GM21381 (cell line): Measurements from ENCODE around the gene RASGRF2.

Source experiments
- ATAC-seq: cut with Tn5 transposase; IDR thresholded peaks from one replicate; pipeline ENCODE4 v1.9.1; 2021; ENCODE audit warnings: mild to moderate bottlenecking, moderate library complexity; ENCODE audit not compliant: unreplicated experiment

Gene RASGRF2

GRCh38 chr5:81166430-81166829 lies 206.3 kb downstream of the RASGRF2 start:
- no peak for ATAC-seq

GRCh38 chr5:81167078-81167477 lies 206.9 kb downstream of the RASGRF2 start:
- no peak for ATAC-seq

GRCh38 chr5:81167544-81167943 lies 207.4 kb downstream of the RASGRF2 start:
- no peak for ATAC-seq

- no peak for ATAC-seq
Observed at GRCh38 chr5:81169924-81170323, 209.8 kb downstream of the RASGRF2 start.

GRCh38 chr5:81171769-81172168 lies 211.6 kb downstream of the RASGRF2 start:
- no peak for ATAC-seq

GRCh38 chr5:81172710-81173109 lies 212.5 kb downstream of the RASGRF2 start:
- ATAC-seq, result no peak

- no peak for ATAC-seq
Observed at GRCh38 chr5:81177061-81177460, 216.9 kb downstream of the RASGRF2 start.

- ATAC-seq, result no peak
Observed at GRCh38 chr5:81179959-81180358, 219.8 kb downstream of the RASGRF2 start.

- no peak for ATAC-seq
Observed at GRCh38 chr5:81180780-81181460, 220.8 kb downstream of the RASGRF2 start.

GRCh38 chr5:81181576-81182316 lies 221.6 kb downstream of the RASGRF2 start:
- ATAC-seq, result no peak

GRCh38 chr5:81182396-81183390 lies 222.5 kb downstream of the RASGRF2 start:
- ATAC-seq, result no peak

GRCh38 chr5:81183811-81184748 lies 223.9 kb downstream of the RASGRF2 start:
- ATAC-seq, result no peak

- ATAC-seq, result no peak
Observed at GRCh38 chr5:81184749-81185110, 224.6 kb downstream of the RASGRF2 start.

GRCh38 chr5:81187885-81188284 lies 227.7 kb downstream of the RASGRF2 start:
- no peak for ATAC-seq

- ATAC-seq, result no peak
Observed at GRCh38 chr5:81188962-81189361, 228.8 kb downstream of the RASGRF2 start.

- no peak for ATAC-seq
Observed at GRCh38 chr5:81189875-81190498, 229.8 kb downstream of the RASGRF2 start.

GRCh38 chr5:81191726-81192372 lies 231.7 kb downstream of the RASGRF2 start:
- ATAC-seq, result no peak

- no peak for ATAC-seq
Observed at GRCh38 chr5:81192373-81192750, 232.2 kb downstream of the RASGRF2 start.

- peak; percentile 90 for ATAC-seq
Observed at GRCh38 chr5:81194633-81195334, 234.6 kb downstream of the RASGRF2 start.
